ENCODE data around the gene CEP295NL.

The CEP295NL gene

DNA sequence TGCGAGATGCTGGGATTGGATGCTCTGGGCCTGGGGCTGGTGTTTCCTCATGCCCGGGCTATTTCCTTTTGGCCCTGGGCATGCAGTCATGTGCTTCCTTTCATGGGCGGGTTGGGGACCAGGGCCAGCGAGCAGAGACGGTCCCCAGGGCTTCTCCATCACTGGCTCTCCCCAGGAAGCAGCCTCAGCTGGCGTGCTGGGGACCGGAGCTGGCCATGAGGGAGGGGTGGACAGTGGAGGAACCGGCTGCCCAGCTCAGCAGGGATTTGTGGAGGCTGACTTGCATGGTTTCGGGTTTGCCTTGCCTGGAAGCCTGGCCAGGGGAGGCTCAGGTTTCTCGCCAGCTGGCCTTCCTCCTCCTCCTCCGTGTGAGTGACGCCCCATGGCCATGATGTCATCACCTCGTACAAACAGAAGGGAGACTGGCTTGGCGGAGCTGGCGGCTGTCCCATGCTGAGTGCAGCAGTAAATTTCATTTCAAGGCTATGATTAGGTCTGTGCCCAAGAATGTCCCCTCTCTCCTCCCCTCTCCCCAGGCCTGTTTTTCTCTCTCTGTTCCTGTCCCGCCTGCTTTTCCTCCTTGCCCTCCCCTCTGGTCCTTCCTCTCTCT lies 31.1 kb upstream of the CEP295NL start:
- Histone ChIP-seq H3K4me3 (ENCODE audit: low read depth in 1 of 2, low read length in 1 of 2) (no peak overlapping the region), H3K27ac (peak overlapping the region; percentile 44), H3K27me3 (no peaks in the 10 kb centered on the region), H3K9me3 (no peaks in the 10 kb centered on the region), H3K4me1 (ENCODE audit: control insufficient read depth in 1 of 2, insufficient read depth in 1 of 2, low read depth in 1 of 2, low read length in 1 of 2) (peaks cover 6 to 13% of the 10 kb centered on the region in 2 experiments), H3K36me3 (no peaks in the 10 kb centered on the region)
- TF ChIP-seq CTCF (IDR thresholded peaks at IDR 0.05) = no peak

- Histone ChIP-seq H3K27ac (peak overlapping the region; percentile 44), H3K4me1 (ENCODE audit: control insufficient read depth in 1 of 2, insufficient read depth in 1 of 2, low read depth in 1 of 2, low read length in 1 of 2) (peaks cover 6 to 13% of the 10 kb centered on the region in 2 experiments), H3K36me3 (no peaks in the 10 kb centered on the region), H3K4me3 (ENCODE audit: low read depth in 1 of 2, low read length in 1 of 2) (no peak overlapping the region), H3K9me3 (no peaks in the 10 kb centered on the region), H3K27me3 (no peaks in the 10 kb centered on the region)
- no peak for TF ChIP-seq CTCF (IDR thresholded peaks at IDR 0.05)
These were observed 30.3 kb upstream of the CEP295NL start for GRCh38 chr17:78933025-78933958.

DNA sequence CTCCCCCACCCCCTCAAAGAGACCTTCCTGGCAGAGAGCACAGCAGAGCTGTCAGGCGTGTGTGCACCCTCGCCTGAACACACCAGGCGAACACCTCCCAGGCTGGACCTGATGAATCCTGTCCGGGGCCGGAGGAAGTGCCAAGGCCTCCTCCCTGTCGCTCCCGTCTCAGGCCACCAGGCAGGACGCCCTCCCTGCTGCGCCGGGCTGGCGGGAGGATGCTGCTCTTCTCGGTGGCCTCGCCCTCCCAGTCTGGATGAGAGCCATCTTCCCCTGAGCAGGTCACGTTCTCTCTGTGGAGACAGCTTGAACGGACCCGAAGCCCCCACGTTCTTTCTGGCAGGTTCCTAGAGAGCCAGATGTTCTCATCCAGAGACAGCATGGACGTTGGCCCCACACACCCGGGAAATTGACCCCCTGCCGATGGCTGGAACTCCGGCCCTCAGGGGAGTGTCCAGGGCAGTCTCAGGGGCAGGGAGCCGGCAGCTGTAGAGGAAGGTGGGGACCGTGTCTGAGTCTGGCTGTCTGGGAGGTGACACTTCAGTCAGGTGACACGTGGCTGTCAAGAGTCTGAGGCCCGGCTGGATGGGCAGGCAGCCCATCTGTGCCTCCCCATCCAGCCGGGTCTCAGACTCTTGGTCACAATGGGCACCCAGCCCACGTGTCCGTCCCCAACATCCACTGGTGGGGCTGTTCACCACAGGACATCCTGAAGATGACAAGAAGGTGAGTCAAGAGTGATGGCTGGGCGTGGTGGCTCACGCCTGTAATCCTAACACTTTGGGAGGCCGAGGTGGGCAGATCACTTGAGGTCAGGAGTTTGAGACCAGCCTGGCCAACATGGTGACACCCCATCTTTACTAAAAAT lies 27.1 kb upstream of the CEP295NL start:
- Histone ChIP-seq H3K4me3 (ENCODE audit: low read depth in 1 of 2, low read length in 1 of 2) (no peak overlapping the region), H3K9me3 (no peaks in the 10 kb centered on the region), H3K4me1 (ENCODE audit: control insufficient read depth in 1 of 2, insufficient read depth in 1 of 2, low read depth in 1 of 2, low read length in 1 of 2) (peaks cover 13 to 24% of the 10 kb centered on the region in 2 experiments), H3K36me3 (no peaks in the 10 kb centered on the region), H3K27ac (no peak overlapping the region), H3K27me3 (no peaks in the 10 kb centered on the region)
- TF ChIP-seq CTCF (IDR thresholded peaks at IDR 0.05) = no peak

DNA sequence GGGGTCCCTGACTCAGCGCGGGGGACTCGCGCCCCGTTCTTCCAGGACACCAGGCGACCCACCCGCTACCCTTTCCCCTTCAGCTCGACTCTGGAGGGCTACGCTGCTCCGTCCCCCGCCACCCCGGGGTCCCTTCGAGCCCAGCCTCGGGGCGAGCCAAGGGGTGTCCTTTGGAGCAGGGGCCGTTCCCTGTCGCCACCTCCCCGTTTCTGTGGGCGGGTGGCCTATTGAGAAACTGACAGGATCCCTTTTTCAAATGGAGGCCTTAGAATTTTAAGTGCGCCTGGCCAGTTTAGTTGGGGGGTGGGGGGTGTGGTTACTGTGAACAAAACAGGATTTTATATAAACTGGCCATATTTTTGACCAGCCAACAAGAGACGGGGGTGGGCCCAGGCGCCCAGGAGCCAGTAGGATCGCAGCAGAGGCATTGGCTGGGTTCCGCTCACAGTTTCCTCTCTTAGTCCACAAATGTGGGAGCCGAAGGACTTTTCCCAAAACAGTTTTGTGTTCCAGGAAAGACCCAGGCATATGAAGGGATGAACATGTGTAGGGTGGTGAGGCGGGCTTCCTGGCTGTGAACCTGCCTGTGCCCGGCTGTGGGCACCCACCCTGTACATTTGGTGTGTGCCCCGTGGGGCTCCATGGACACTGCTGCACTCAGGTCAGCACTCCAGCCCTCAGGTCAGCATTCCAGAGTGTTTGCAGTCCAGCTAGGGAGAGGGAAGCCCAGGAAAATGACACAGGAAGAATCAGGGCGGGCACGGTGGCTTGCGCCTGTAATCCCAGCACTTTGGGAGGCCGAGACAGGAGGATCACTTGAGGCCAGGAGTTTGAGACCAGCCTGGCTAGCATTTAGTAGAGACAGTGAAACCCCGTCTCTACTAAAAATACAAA lies 22.9 kb upstream of the CEP295NL start:
- Histone ChIP-seq H3K36me3 (peaks cover 6% of the 10 kb centered on the region), H3K4me1 (ENCODE audit: control insufficient read depth in 1 of 2, insufficient read depth in 1 of 2, low read depth in 1 of 2, low read length in 1 of 2) (peaks cover 36 to 37% of the 10 kb centered on the region in 2 experiments), H3K27me3 (no peaks in the 10 kb centered on the region), H3K27ac (peak overlapping the region; percentile 99), H3K4me3 (ENCODE audit: low read depth in 1 of 2, low read length in 1 of 2) (peak overlapping the region; percentile 80 to 99), H3K9me3 (no peaks in the 10 kb centered on the region)
- TF ChIP-seq CTCF (IDR thresholded peaks at IDR 0.05) = no peak

All from neutrophil (primary cell).